ENCODE results near the gene TIE1. TPM values are rescaled to one million over a fixed set of nuclear protein-coding genes. Genes with fewer than 3 reads are reported as not detected.

TIE1 gene
- total and polyA plus RNA-seq, 2 donors (not counting 1 experiment from before 2014, with no cell fraction given): 0.02 TPM; not detected in 1

DNA sequence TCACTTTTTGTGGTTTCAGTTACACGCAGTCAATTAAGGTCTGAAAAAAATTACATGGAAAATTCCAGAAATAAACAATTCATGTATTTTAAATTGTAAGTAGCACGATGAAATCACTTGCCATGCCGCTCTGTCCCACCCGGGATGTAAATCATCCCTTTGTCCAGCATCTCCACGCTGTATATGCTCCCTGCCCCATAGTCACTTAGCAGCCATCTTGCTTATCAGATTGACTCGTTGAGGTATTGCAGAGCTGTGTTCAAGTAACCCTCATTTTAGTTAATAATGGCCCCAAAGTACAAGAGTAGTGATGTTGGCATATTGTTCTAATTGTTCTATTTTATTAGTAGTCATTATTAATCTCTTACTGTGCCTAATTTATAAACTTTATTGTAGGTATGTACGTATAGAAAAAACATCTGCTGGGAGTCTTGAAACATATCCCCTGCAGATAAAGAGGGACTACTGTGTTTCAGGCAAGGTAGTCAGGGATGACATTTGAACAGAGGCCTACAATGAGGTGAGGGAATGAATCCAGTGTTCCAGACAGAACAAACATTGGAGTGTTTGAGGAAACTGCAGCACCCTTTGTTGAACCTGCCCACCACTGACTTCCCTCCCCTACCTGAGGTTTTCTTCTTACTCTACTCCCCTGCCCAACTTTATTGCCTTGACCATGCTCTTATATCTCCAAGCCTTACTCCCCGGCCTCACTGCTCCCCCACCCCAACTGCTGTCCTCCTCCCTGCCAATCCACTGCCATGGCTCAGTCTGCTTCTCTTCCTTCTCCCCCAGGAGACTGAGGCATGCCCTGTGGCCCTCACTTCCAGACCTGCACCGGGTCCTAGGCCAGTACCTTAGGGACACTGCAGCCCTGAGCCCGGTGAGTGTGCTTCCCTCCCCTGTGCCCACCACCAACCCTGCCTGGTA lies 50.9 kb downstream of the TIE1 start:
- no peak for DNase-seq (ENCODE audit: low read depth in 2 of 2)
- Histone ChIP-seq H3K27me3 (ENCODE audit: control insufficient read depth, insufficient read depth, low read length) (peaks cover 9% of the 10 kb centered on the region), H3K9me3 (ENCODE audit: control insufficient read depth, insufficient read depth, low read depth, low read length) (no peaks in the 10 kb centered on the region), H3K36me3 (ENCODE audit: control insufficient read depth, insufficient read depth, low read length) (no peaks in the 10 kb centered on the region), H3K4me3 (replicated peaks in 1 of 4; ENCODE audit: control extremely low read depth in 1 of 4, insufficient read depth in 1 of 4, low read depth in 3 of 4, low read length in 4 of 4) (no peak overlapping the region), H3K4me1 (ENCODE audit: control insufficient read depth, extremely low read depth, insufficient read depth, low read length) (peaks cover 2% of the 10 kb centered on the region), H4K20me1 (ENCODE audit: control insufficient read depth, extremely low read depth, insufficient read depth, low read length) (no peaks in the 10 kb centered on the region), H3K79me2 (ENCODE audit: control insufficient read depth, insufficient read depth, low read length) (no peaks in the 10 kb centered on the region), H2AFZ (ENCODE audit: low read length) (no peak overlapping the region), H3K4me2 (ENCODE audit: extremely low read depth, insufficient read depth, low read length) (no peak overlapping the region), H3K27ac (ENCODE audit: insufficient read depth, low read length) (no peak overlapping the region), H3K9ac (ENCODE audit: insufficient read depth, low read length) (no peak overlapping the region)
- TF ChIP-seq EZH2 (IDR thresholded peaks at IDR 0.05; ENCODE audit: low read length, missing control alignments): no peak
- TF ChIP-seq, protein P1, sequence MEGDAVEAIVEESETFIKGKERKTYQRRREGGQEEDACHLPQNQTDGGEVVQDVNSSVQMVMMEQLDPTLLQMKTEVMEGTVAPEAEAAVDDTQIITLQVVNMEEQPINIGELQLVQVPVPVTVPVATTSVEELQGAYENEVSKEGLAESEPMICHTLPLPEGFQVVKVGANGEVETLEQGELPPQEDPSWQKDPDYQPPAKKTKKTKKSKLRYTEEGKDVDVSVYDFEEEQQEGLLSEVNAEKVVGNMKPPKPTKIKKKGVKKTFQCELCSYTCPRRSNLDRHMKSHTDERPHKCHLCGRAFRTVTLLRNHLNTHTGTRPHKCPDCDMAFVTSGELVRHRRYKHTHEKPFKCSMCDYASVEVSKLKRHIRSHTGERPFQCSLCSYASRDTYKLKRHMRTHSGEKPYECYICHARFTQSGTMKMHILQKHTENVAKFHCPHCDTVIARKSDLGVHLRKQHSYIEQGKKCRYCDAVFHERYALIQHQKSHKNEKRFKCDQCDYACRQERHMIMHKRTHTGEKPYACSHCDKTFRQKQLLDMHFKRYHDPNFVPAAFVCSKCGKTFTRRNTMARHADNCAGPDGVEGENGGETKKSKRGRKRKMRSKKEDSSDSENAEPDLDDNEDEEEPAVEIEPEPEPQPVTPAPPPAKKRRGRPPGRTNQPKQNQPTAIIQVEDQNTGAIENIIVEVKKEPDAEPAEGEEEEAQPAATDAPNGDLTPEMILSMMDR (conservative IDR thresholded peaks at IDR 0.05 in 1 of 2, IDR thresholded peaks at IDR 0.05 in 1 of 2; ENCODE audit: low read depth in 1 of 2, low read length in 2 of 2): no peak

DNA sequence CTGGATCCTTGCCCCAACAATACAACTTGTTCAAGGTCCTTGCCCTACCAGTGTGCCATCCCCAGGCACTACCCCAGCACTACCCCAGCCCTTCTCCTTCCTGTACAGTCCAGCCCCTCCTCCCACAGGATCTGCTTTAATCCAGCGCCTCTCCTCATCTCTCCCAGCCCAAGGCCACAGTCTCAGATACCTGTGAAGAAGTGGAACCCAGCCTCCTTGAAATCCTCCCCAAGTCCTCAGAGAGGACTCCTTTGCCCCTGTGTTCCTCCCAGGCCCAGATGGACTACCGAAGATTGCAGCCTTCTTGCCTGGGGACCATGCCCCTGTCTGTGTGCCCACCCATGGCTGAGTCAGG lies 51.5 kb downstream of the TIE1 start:
- H2AFZ ChIP-seq (ENCODE audit: low read length): no peak overlapping the region
- no peaks in the 10 kb centered on the region for H4K20me1 ChIP-seq (ENCODE audit: control insufficient read depth, extremely low read depth, insufficient read depth, low read length)
- H3K79me2 ChIP-seq (ENCODE audit: control insufficient read depth, insufficient read depth, low read length): no peaks in the 10 kb centered on the region
- H3K9me3 ChIP-seq (ENCODE audit: control insufficient read depth, insufficient read depth, low read depth, low read length): no peaks in the 10 kb centered on the region
- TF ChIP-seq, protein P1 (conservative IDR thresholded peaks at IDR 0.05 in 1 of 2, IDR thresholded peaks at IDR 0.05 in 1 of 2; ENCODE audit: low read depth in 1 of 2, low read length in 2 of 2): no peak
- TF ChIP-seq EZH2 (IDR thresholded peaks at IDR 0.05; ENCODE audit: low read length, missing control alignments): no peak
- no peak overlapping the region for H3K27ac ChIP-seq (ENCODE audit: insufficient read depth, low read length)
- H3K4me1 ChIP-seq (ENCODE audit: control insufficient read depth, extremely low read depth, insufficient read depth, low read length): peaks cover 2% of the 10 kb centered on the region
- DNase-seq (ENCODE audit: low read depth in 2 of 2): no peak
- no peak overlapping the region for H3K4me3 ChIP-seq (replicated peaks in 1 of 4; ENCODE audit: control extremely low read depth in 1 of 4, insufficient read depth in 1 of 4, low read depth in 3 of 4, low read length in 4 of 4)
- H3K9ac ChIP-seq (ENCODE audit: insufficient read depth, low read length): no peak overlapping the region
- H3K27me3 ChIP-seq (ENCODE audit: control insufficient read depth, insufficient read depth, low read length): peaks cover 9% of the 10 kb centered on the region
- no peaks in the 10 kb centered on the region for H3K36me3 ChIP-seq (ENCODE audit: control insufficient read depth, insufficient read depth, low read length)
- H3K4me2 ChIP-seq (ENCODE audit: extremely low read depth, insufficient read depth, low read length): no peak overlapping the region

DNA sequence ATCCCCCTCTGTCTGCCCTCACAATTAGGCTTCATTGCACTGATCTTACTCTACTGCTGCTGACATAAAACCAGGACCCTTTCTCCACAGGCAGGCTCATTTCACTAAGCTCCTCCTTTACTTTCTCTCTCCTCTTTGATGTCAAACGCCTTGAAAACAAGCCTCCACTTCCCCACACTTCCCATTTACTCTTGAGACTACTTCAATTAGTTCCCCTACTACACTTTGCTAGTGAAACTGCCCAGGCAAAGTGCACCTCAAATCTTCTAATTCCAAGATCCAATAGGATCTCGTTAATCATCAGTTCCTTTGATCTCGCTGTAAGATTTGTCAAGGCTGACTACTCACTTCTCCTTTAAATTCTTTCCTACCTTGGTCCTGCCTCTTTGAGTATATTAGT lies 52.1 kb downstream of the TIE1 start:
- H3K9ac ChIP-seq (ENCODE audit: insufficient read depth, low read length): no peak overlapping the region
- H3K27ac ChIP-seq (ENCODE audit: insufficient read depth, low read length): no peak overlapping the region
- no peaks in the 10 kb centered on the region for H4K20me1 ChIP-seq (ENCODE audit: control insufficient read depth, extremely low read depth, insufficient read depth, low read length)
- H3K4me2 ChIP-seq (ENCODE audit: extremely low read depth, insufficient read depth, low read length): no peak overlapping the region
- H3K4me1 ChIP-seq (ENCODE audit: control insufficient read depth, extremely low read depth, insufficient read depth, low read length): peaks cover 4% of the 10 kb centered on the region
- H3K9me3 ChIP-seq (ENCODE audit: control insufficient read depth, insufficient read depth, low read depth, low read length): no peaks in the 10 kb centered on the region
- H2AFZ ChIP-seq (ENCODE audit: low read length): no peak overlapping the region
- no peaks in the 10 kb centered on the region for H3K79me2 ChIP-seq (ENCODE audit: control insufficient read depth, insufficient read depth, low read length)
- H3K36me3 ChIP-seq (ENCODE audit: control insufficient read depth, insufficient read depth, low read length): no peaks in the 10 kb centered on the region
- TF ChIP-seq, protein P1 (conservative IDR thresholded peaks at IDR 0.05 in 1 of 2, IDR thresholded peaks at IDR 0.05 in 1 of 2; ENCODE audit: low read depth in 1 of 2, low read length in 2 of 2): no peak
- no peak for TF ChIP-seq EZH2 (IDR thresholded peaks at IDR 0.05; ENCODE audit: low read length, missing control alignments)
- no peak overlapping the region for H3K4me3 ChIP-seq (replicated peaks in 1 of 4; ENCODE audit: control extremely low read depth in 1 of 4, insufficient read depth in 1 of 4, low read depth in 3 of 4, low read length in 4 of 4)
- no peak for DNase-seq (ENCODE audit: low read depth in 2 of 2)
- peaks cover 7% of the 10 kb centered on the region for H3K27me3 ChIP-seq (ENCODE audit: control insufficient read depth, insufficient read depth, low read length)
